GM18499 (cell line): ENCODE data around the gene POLR2J3.
"Not testable (repeated sequence)": the region's sequence is repeated elsewhere in the genome, so short reads cannot be mapped to it uniquely, and the experiment has no call there.

Experiments
- ATAC-seq: cut with Tn5 transposase; IDR thresholded peaks from one replicate; pipeline ENCODE4 v1.9.1; 2021; ENCODE audit warnings: moderate number of reproducible peaks; ENCODE audit not compliant: insufficient read depth, unreplicated experiment

POLR2J3 gene

GRCh38 chr7:102572261-102573239, at the start of gene POLR2J3:
TSS of gene POLR2J3 (minus strand) at chr7:102572583. CDS start at chr7:102572521, 62 bp downstream.
- ATAC-seq = peak; percentile 83

- not testable (repeated sequence) for ATAC-seq
These were observed 45.7 kb upstream of the POLR2J3 start for GRCh38 chr7:102618122-102618521.

- ATAC-seq = not testable (repeated sequence)
These were observed 44.2 kb upstream of the POLR2J3 start, which contains the start of gene RASA4 for GRCh38 chr7:102616507-102617125. TSS of gene RASA4 (minus strand) at chr7:102616756. CDS start at chr7:102616689, 67 bp downstream.

GRCh38 chr7:102615930-102616329, 43.5 kb upstream of the POLR2J3 start:
- ATAC-seq = not testable (repeated sequence)

DNA sequence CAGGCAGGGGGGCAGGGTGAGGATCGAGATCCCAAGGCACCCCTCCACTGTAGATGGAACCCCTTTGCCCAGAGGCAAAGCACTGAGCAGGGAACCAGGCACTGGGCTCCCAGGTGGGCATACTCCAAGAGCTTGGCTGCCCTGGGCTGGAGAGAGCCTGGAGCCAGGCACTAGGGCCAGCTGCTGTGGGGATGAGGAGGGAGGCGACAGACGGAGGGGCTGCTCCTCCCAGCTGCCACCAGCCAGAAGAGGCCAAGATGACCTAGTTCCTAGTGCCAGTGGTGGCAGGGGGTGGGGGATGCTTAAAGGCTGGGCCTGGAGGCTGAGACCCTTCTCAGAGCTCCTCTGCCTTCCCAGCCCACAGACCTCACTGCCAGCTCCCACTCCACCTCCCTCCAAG, 42.5 kb upstream of the POLR2J3 start:
- ATAC-seq = not testable (repeated sequence)

DNA sequence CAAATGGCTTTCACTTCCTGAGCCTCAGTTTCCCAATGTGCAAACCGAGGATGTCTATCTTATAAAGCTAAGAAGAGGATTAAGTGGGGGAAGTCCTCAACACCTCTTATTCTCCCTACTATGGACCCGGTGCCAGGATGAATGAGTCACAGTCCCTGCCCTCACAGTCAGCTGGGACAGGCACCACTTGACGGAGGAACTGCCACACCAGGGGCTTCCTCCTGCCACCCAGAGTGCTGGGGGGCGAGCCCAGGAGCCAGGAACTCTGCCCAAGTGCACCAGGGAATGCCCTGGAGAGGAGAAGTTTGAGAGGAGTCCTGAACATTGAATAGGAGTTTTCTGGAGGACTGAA, 41.9 kb upstream of the POLR2J3 start:
- ATAC-seq = peak; percentile 21

- peak; percentile 60 for ATAC-seq
These were observed 41.4 kb upstream of the POLR2J3 start for GRCh38 chr7:102613575-102614345.

GRCh38 chr7:102611675-102612325, 39.4 kb upstream of the POLR2J3 start:
- ATAC-seq = not testable (repeated sequence)

- ATAC-seq = not testable (repeated sequence)
These were observed 38.8 kb upstream of the POLR2J3 start for GRCh38 chr7:102611013-102611674.

DNA sequence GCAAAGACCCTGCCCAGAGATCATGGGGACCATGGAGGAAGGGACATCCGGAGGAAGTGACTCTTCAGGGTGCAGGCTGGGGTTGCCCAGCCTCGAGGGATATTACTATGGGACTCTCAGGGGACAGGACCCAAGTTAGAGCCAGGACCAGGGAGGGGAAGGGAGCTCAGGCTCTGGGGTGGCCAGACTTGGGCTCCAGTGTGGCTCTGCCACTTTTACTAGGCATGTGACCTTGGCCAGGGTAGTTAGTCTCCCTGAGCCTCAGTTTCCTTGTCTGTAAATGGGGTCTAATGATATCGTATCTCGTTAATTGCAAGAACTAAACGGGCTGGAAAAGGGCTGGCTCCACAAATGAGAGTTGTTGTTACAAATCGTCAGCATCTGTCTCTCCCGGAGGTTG, 38.1 kb upstream of the POLR2J3 start:
- not testable (repeated sequence) for ATAC-seq

DNA sequence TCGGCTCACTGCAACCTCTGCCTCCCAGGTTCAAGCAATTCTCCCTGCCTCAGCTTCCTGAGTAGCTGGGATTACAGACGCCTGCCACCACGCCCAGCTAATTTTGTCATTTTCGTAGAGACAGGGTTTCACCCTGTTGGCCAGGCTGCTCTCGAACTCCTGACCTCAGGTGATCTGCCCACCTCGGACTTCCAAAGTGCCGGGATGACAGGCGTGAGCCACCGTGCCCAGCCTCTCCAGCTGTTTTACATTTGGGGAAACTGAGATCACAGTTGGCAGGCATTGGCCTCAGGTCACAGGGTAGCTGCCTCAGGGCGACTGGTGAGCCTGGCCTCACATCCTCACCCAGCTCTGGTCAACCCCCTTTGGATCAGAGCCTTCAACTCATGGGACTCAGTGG, 37.4 kb upstream of the POLR2J3 start:
- ATAC-seq = not testable (repeated sequence)

- not testable (repeated sequence) for ATAC-seq
These were observed 34.5 kb upstream of the POLR2J3 start for GRCh38 chr7:102606848-102607247.

- not testable (repeated sequence) for ATAC-seq
These were observed 32.2 kb upstream of the POLR2J3 start for GRCh38 chr7:102604431-102605145.

DNA sequence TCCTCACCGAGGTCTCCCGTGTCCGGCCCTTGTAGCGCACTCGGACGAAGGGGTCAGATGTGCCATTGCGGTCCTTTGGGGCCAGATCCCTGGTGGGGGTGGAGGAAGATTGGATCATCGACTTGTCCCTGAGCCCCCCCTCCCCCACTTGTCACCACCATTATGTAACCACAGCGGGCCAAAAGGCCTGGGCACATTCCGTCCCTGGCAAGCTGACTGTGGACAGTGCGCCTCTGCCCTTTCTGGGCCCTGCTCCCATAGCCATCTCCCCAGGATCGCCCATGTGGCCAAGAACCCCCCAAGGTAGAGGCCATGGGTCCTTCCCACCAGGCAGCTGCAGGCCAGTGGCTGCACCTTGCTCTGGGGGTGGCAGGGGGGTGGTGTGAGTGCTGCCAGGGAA, 29.9 kb upstream of the POLR2J3 start:
- not testable (repeated sequence) for ATAC-seq

DNA sequence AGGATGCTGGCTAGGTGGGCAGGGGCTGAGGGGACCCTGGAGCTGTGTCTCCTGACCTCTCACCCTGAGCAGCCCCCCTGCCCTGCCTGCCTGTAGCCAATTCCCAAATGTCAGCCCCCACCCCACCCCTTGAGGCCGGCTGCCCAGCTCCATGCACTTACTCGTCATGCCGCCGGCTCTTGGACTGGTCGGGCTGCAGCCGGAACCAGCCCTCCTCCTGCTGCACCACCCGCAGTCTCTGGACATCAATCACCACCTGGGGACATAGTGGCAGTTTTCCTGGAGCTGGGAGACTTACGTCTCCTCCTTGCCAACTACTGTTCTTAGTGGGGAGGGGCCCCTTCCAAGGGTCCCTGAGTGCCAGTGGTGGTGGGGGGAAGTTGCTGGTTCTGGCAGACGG, 27.3 kb upstream of the POLR2J3 start:
- not testable (repeated sequence) for ATAC-seq

DNA sequence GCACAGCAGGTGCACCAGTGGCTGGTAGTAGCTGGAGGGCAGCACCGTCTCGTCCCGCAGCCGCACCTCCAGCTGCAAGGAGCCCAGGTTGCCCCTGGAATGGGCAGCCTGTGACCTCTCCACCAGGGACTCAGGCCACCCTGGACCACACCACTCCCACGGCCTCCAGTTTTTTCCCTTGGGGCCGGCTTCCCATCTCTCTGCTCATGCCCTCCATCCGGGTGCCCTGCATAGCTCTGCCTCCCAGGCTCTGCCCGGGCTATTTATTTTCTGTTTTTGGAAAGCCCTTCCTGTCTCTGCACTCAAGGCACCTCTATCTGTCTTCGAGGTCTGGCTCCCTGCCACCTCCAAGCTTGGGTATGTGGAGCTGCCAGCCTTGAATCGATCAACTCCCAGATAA, 23.7 kb upstream of the POLR2J3 start:
- ATAC-seq = not testable (repeated sequence)

- ATAC-seq = not testable (repeated sequence)
These were observed 21.4 kb upstream of the POLR2J3 start for GRCh38 chr7:102593637-102594334.

DNA sequence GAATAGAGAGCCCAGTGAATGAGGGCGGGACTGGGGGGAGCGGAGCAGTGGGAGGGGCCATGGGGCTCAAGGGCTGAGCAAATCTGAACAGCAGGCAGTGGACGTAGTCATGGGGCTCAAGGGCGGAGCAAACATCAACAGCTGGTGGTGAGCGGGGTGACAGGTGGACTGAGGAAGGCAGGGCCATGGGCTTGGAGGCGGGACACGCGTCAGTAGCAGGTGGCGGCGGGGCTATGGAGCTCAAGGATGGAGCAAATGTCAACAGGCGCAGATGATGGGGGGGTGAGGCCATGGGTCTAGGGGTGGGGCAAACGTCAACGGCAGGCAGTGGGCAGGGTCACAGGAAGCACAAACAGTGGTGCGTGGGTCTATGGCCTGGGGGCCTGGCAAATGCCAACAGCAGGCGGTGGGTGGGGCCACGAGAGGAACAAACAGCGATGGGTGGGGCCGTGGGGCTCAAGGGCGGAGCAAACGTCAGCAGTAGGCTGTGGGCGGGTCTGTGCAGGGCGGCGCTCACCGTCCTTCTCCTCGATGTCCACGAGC, 20.2 kb upstream of the POLR2J3 start:
- ATAC-seq = not testable (repeated sequence)
